Astrocyte (in vitro differentiated cells and primary cell): Measurements from ENCODE around the gene NME7. TPM values are rescaled to one million over a fixed set of nuclear protein-coding genes. Genes with fewer than 3 reads are reported as not detected.

ENCODE experiments used
- DNase-seq: peaks from one replicate; pipeline ENCODE4 v3.0.0-alpha.2; 2010; ENCODE audit warnings: low read depth
- FAIRE-seq: peaks from 2 replicates; lab custom pipeline; 2011; peaks lifted over from hg19 to GRCh38; lab: Jason Lieb, UNC
- H2AFZ ChIP-seq: 2 replicates; pipeline ENCODE4 v1.6.0; 2012; ENCODE audit warnings: low read depth, low read length, inconsistent platforms
- H3K27ac ChIP-seq: 2 replicates; pipeline ENCODE4 v1.5.1; 2011; ENCODE audit warnings: low read depth, low read length, inconsistent platforms
- H3K27me3 ChIP-seq: 2 replicates; pipeline ENCODE4 v1.6.0; 2011; ENCODE audit warnings: low read length, inconsistent platforms; ENCODE audit not compliant: insufficient read depth
- H3K36me3 ChIP-seq: 2 replicates; pipeline ENCODE4 v1.5.1; 2011; ENCODE audit warnings: low read length, inconsistent platforms; ENCODE audit not compliant: insufficient read depth
- H3K4me1 ChIP-seq: 2 replicates; pipeline ENCODE4 v1.5.1; 2011; ENCODE audit warnings: low read length, inconsistent platforms; ENCODE audit not compliant: insufficient read depth
- H3K4me2 ChIP-seq: 2 replicates; pipeline ENCODE4 v1.6.0; 2012; ENCODE audit warnings: low read length, inconsistent platforms
- H3K4me3 ChIP-seq: 2 replicates; pipeline ENCODE4 v1.5.1; 2011; ENCODE audit warnings: low read depth, mild to moderate bottlenecking, low read length, inconsistent platforms; ENCODE audit not compliant: insufficient read depth
- H3K79me2 ChIP-seq: 2 replicates; pipeline ENCODE4 v1.6.0; 2012; ENCODE audit warnings: mild to moderate bottlenecking, low read length, inconsistent platforms; ENCODE audit not compliant: insufficient read depth
- H3K9ac ChIP-seq: 2 replicates; pipeline ENCODE4 v1.6.0; 2012; ENCODE audit warnings: mild to moderate bottlenecking, low read length, inconsistent platforms
- H3K9me3 ChIP-seq: 2 replicates; pipeline ENCODE4 v1.5.1; 2012; ENCODE audit warnings: low read depth, mild to moderate bottlenecking, low read length, inconsistent platforms; ENCODE audit not compliant: insufficient read depth
- H4K20me1 ChIP-seq: 2 replicates; pipeline ENCODE4 v1.6.0; 2012; ENCODE audit warnings: low read length, inconsistent platforms; ENCODE audit not compliant: insufficient read depth
- H3K27ac Mint-ChIP-seq: one replicate; pipeline ENCODE4 v1.8.0; 2021; ENCODE audit warnings: mild to moderate bottlenecking, mixed read lengths; ENCODE audit not compliant: unreplicated experiment
- H3K27me3 Mint-ChIP-seq: one replicate; pipeline ENCODE4 v1.8.0; 2021; ENCODE audit warnings: low read depth, mixed read lengths; ENCODE audit not compliant: unreplicated experiment
- H3K36me3 Mint-ChIP-seq: one replicate; pipeline ENCODE4 v1.8.0; 2021; ENCODE audit warnings: low read depth, mixed read lengths; ENCODE audit not compliant: unreplicated experiment
- H3K4me1 Mint-ChIP-seq: one replicate; pipeline ENCODE4 v1.8.0; 2021; ENCODE audit warnings: low read depth, mixed read lengths; ENCODE audit not compliant: unreplicated experiment
- H3K4me3 Mint-ChIP-seq: one replicate; pipeline ENCODE4 v1.8.0; 2021; ENCODE audit warnings: mild to moderate bottlenecking, moderate library complexity, mixed read lengths; ENCODE audit not compliant: unreplicated experiment
- H3K9me3 Mint-ChIP-seq: one replicate; pipeline ENCODE4 v1.8.0; 2021; ENCODE audit warnings: mild to moderate bottlenecking, mixed read lengths; ENCODE audit not compliant: unreplicated experiment
- EZH2 ChIP-seq: IDR thresholded peaks from 2 replicates; pipeline ENCODE4 v1.6.1; 2012; ENCODE audit warnings: mild to moderate bottlenecking, low read length, inconsistent platforms; ENCODE audit not compliant: insufficient read depth
- total RNA-seq: library from RNA; stranded (reverse); gene quantifications from 2 replicates; pipeline ENCODE4 v1.2.1, GENCODE V29; 2021
- TF ChIP-seq, protein P1 (sequence below): IDR thresholded peaks from 2 replicates; pipeline ENCODE4 v1.5.1; 2011; ENCODE audit warnings: low read depth, mild to moderate bottlenecking, inconsistent platforms, low read length, moderate library complexity; ENCODE audit not compliant: insufficient read depth

Gene NME7
- total RNA-seq, 1 donor from 2014 or later: 21.2 TPM

DNA sequence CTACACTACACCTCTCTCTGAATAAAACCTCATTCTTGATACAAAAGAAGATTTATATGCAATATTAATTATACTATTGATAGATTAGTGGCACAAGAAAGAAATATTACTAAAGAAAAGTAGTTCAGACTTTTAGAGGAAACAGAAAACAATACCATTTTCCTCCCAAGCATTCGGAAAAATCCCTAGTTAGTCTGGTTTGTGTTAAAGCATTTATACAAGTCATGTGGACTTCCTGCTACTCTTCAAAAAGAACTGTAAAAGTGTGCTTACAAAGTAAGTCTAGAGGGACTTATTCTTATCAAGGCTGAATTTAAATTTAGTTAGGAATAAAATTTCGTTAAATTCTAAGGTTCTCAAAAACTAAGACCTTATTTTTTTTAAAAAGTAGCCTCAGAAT is 132.0 kb downstream of the NME7 start:
- H3K4me1 Mint-ChIP-seq: peaks cover 3% of the 10 kb centered on the region
- H3K79me2 ChIP-seq: no peaks in the 10 kb centered on the region
- peaks cover 2% of the 10 kb centered on the region for H3K36me3 Mint-ChIP-seq
- no peaks in the 10 kb centered on the region for H3K27me3 ChIP-seq
- H3K4me1 ChIP-seq: no peaks in the 10 kb centered on the region
- no peak overlapping the region for H3K27ac Mint-ChIP-seq
- TF ChIP-seq, protein P1, sequence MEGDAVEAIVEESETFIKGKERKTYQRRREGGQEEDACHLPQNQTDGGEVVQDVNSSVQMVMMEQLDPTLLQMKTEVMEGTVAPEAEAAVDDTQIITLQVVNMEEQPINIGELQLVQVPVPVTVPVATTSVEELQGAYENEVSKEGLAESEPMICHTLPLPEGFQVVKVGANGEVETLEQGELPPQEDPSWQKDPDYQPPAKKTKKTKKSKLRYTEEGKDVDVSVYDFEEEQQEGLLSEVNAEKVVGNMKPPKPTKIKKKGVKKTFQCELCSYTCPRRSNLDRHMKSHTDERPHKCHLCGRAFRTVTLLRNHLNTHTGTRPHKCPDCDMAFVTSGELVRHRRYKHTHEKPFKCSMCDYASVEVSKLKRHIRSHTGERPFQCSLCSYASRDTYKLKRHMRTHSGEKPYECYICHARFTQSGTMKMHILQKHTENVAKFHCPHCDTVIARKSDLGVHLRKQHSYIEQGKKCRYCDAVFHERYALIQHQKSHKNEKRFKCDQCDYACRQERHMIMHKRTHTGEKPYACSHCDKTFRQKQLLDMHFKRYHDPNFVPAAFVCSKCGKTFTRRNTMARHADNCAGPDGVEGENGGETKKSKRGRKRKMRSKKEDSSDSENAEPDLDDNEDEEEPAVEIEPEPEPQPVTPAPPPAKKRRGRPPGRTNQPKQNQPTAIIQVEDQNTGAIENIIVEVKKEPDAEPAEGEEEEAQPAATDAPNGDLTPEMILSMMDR: no peak
- TF ChIP-seq EZH2: no peak
- H3K27me3 Mint-ChIP-seq: no peaks in the 10 kb centered on the region
- H3K9me3 ChIP-seq: no peaks in the 10 kb centered on the region
- no peak overlapping the region for H3K4me3 ChIP-seq
- no peak overlapping the region for H3K4me2 ChIP-seq
- no peak overlapping the region for H3K27ac ChIP-seq
- H4K20me1 ChIP-seq: no peaks in the 10 kb centered on the region
- no peak overlapping the region for H3K9ac ChIP-seq
- H3K36me3 ChIP-seq: no peaks in the 10 kb centered on the region
- H3K4me3 Mint-ChIP-seq: no peak overlapping the region
- DNase-seq (no peak), FAIRE-seq (no peak)
- no peak overlapping the region for H2AFZ ChIP-seq
- H3K9me3 Mint-ChIP-seq: no peaks in the 10 kb centered on the region

DNA sequence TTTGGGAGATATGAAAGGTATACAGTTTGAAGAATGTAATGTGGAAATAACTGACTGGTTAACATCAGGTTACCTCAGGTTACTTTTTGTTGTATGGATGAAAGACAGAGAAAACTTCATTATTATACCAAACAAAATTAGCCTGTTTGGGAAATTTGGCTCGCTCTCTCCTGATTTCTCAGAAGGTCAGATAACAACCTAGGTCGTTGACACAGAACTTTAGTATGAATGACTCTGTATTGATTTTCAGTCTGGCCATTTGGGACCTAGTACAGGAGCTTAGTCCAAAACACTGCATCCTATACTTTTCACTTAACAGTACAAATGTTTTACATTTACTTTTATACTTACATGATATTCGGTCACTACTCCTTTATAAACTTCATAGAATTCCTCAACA is 132.8 kb downstream of the NME7 start:
- Mint-ChIP-seq H3K4me3 (no peak overlapping the region), H3K9me3 (no peaks in the 10 kb centered on the region), H3K27ac (no peak overlapping the region), H3K36me3 (peaks cover 2% of the 10 kb centered on the region), H3K27me3 (no peaks in the 10 kb centered on the region), H3K4me1 (peaks cover 3% of the 10 kb centered on the region)
- Histone ChIP-seq H2AFZ (no peak overlapping the region), H3K4me1 (no peaks in the 10 kb centered on the region), H3K4me3 (no peak overlapping the region), H3K4me2 (no peak overlapping the region), H4K20me1 (no peaks in the 10 kb centered on the region), H3K9me3 (no peaks in the 10 kb centered on the region), H3K79me2 (no peaks in the 10 kb centered on the region), H3K9ac (no peak overlapping the region), H3K36me3 (no peaks in the 10 kb centered on the region), H3K27me3 (no peaks in the 10 kb centered on the region), H3K27ac (no peak overlapping the region)
- FAIRE-seq: no peak
- no peak for DNase-seq
- no peak for TF ChIP-seq EZH2
- TF ChIP-seq, protein P1: no peak

DNA sequence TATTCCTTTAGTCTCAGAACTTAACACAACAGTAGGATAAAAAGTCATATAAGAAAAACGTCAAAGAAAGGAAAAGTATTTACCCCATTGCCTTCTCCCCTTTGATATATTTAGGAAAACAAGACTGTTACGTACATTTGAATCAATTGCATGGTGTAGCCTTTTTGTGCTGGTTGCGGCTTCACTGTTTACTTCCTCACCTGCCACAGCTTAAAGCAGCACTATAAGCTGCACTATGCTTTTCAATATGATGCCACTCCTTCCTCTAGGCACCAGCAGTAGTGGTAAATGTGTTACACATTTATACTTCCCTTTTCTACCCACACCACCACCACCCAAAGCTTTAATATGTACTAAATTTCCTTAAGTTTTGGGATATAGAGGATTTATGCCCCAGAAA is 150.0 kb downstream of the NME7 start:
- DNase-seq (no peak), FAIRE-seq (no peak)
- Histone ChIP-seq H3K27ac (no peak overlapping the region), H3K4me2 (no peak overlapping the region), H3K9me3 (no peaks in the 10 kb centered on the region), H3K27me3 (no peaks in the 10 kb centered on the region), H3K4me1 (no peaks in the 10 kb centered on the region), H2AFZ (no peak overlapping the region), H3K79me2 (no peaks in the 10 kb centered on the region), H3K9ac (no peak overlapping the region), H3K4me3 (no peak overlapping the region), H3K36me3 (no peaks in the 10 kb centered on the region), H4K20me1 (no peaks in the 10 kb centered on the region)
- no peak overlapping the region for H3K4me3 Mint-ChIP-seq
- TF ChIP-seq EZH2: no peak
- TF ChIP-seq, protein P1: no peak
- H3K9me3 Mint-ChIP-seq: no peaks in the 10 kb centered on the region
- no peaks in the 10 kb centered on the region for H3K36me3 Mint-ChIP-seq
- no peaks in the 10 kb centered on the region for H3K27me3 Mint-ChIP-seq
- no peak overlapping the region for H3K27ac Mint-ChIP-seq
- no peaks in the 10 kb centered on the region for H3K4me1 Mint-ChIP-seq
